T follicular helper cell (primary cell): ENCODE results near the gene CYTH3.
"Not testable (repeated sequence)": the region's sequence is repeated elsewhere in the genome, so short reads cannot be mapped to it uniquely, and the experiment has no call there.

Source experiments
- DNase-seq: peaks from one replicate; pipeline ENCODE4 v3.0.0-alpha.2; 2020; ENCODE audit warnings: low read depth

Gene CYTH3

DNA sequence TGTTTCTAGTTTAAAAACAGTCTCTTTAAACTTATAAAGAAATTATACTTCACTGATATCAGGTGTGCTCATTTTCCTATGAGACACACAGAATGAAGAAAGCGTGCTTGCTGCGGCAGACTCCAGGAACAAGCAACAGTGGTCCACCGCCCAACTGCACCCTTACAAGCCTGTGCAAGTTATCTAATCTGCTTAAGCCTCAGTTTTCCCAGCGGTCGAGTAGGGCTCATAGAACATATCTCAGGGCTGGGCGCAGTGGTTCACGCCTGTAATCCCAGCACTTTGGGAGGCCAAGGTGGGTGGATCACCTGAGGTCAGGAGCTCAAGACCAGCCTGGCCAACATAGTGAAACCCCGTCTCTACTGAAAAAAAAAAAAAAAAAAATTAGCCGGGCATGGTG, 43.1 kb downstream of the CYTH3 start:
- DNase-seq, result not testable (repeated sequence)

DNA sequence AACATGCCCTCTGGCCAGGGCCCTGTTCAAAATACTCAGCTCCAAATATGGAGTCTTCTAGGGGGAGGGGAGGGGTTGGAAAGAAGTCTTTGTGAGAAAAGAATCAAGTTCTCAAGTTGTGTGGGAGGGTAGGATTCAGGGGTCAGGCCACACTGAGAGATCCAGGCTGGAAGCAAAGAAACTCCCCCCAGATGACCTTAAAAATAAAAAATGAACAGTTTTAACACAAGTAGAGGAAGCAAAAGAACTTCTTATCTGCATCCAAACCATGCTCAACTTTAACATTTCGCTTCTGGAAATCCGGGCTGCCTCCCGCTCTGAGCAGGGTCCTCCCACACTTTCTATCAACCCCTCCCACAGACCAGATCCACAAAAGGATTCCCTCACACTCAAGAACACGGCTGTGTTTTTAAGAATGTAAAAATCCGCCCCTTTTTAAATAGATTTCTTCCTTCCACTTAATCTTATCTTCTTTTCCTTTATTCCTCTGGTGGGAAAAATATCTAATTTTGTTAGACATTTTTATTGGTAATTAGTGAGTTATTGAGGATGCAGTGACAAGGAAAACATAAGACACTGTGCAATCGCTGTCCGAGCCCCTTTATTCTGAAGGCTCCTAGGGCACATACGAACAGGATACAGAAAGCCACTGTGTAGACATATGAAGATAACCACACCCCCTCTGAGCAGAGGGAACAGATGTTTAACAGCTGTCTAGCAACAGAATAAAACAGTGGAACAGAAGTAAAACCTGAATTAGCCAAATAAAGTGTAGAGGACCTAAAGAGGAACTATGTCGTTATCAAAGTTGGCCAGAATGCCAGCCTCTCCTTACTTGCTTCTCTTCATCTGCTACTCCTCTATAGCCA, 43.8 kb downstream of the CYTH3 start:
- no peak for DNase-seq

DNA sequence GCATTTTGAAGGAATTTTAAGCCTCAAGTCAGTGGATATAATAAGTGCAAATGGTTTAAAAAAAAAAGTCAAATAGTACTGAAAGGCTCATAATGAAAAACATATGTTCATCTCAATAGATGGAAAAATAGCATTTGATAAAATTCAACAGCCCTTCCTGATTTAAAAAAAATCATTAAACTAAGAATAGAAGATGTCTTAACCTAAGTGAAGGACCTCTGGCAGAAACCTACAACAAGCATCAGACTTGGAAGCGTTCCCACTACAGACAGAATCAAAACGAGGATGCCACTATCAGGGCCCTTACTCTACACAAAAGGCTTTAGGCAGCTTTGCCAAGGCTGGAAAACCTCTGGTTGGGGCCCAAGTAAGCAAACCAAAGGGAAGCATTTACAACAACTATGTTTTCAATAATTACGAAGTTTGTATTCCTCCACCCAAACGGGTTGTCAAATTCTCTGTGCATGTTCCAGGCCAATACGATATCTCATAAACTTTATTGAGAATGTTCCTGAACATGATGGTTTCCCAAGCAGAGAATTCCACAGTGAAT, 45.1 kb downstream of the CYTH3 start:
- no peak for DNase-seq

DNA sequence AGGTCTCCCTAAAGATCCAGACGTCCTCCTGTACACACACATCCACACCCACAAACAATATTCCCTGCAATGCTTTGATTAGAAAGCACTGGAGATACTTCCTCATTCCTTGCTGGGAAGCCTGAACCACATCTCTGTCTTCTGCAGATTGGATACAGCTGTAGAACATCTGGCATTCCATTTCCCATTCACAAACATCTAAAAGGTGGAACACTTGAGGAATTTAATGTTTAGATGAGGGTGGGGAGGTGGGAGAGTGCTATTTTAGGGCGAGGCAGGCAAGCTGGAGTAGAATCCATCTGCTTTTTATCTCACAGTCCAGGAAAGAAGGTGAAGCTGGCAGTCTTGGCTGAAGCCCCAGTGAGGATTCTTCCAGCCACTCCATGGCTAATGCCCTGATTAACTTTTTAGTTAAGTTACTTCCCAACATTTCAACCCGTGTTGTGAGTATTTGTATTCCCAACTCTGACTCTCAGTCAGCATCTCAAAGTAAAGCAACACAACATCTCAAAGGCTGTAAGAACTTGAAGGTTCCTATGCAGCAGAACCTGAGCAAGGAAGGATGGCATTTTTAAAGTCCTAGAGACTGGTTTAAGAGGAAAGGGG, 46.1 kb downstream of the CYTH3 start:
- DNase-seq, result no peak

DNA sequence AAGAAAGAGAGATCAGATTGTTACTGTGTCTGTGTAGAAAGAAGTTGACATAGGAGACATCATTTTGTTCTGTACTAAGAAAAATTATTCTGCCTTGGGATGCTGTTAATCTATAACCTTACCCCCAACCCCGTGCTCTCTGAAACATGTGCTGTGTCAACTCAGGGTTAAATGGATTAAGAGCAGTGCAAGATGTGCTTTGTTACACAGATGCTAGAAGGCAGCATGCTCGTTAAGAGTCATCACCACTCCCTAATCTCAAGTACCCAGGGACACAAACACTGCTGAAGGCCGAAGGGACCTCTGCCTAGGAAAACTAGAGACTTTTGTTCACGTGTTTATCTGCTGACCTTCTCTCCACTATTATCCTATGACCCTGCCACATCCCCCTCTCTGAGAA, 49.0 kb downstream of the CYTH3 start:
- not testable (repeated sequence) for DNase-seq

DNA sequence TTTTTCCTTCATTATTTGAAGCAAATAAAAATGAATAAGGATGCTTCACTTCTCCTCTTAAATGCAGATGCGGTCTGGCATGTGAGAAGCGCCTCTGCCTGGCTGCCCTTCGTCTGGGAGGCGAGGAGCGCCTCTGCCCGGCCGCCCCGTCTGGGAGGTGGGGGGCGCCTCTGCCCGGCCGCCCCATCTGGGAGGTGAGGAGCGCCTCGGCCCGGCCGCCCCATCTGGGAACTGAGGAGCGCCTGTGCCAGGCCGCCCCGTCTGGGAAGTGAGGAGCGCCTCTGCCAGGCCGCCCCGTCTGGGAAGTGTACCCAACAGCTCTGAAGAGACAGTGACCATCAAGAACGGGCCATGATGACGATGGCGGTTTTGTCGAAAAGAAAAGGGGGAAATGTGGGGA, 49.4 kb downstream of the CYTH3 start:
- DNase-seq, result not testable (repeated sequence)

DNA sequence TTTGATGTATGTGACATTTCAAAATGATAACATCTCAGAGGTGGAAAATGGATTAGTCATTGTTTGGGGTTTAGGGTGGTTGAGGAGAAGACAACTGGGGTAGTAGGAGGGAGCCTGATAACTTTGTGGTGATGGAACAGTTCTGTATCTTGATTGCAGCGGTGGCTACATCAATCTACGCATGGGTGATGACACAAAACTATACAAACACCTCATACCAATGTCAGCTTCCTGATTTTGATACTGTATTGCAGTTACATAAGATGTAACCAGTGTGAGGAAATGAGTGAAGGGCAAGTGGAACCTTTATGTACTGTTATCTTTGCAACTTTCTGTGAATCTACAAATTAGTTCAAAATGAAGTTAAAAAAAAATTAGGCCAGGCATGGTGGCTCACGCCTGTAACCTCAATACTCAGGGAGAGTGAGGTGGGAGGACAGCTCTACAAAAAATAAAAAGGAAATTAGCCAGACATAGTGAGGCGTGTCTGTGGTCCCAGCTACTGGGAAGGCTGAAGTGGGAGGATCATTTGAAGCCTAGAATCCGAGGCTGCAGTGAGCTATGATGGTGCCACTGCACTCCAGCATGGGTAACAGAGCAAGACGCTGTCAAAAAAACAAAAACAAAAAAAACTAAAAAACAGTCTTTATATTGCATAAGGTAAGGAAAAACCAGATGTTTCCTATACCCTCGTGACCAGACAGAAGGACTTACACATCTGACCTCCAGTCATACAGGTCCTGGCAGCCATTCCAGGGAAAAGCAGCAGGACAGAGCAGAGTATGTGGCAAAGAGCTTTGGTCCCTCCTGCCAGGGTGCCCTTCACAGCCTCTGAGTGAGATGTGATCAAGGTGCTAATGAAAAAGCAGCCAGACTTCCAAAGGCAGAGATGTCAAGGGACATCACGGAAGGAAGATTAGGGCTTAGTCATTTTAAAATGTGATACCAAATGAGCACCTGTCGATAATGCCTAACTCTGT, 50.8 kb downstream of the CYTH3 start:
- no peak for DNase-seq

DNA sequence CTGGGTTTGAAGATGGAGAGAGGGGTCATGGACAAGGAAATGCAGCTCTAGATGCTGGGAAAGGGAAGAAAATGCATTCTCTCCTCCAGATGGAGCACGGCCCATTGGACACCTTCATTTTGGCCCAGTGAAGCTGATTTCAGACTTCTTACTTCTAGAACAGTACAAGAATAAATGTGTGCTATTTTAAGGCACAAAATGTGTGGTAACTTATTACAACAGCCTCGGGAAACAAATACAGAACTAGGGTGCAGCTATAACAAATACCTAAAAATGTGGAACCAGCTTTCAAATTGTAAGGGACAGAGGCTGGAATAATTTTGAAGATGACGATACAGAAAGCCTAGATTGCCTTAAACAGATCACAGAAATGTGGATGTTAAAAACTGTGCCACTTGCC, 54.1 kb downstream of the CYTH3 start:
- DNase-seq, result no peak

DNA sequence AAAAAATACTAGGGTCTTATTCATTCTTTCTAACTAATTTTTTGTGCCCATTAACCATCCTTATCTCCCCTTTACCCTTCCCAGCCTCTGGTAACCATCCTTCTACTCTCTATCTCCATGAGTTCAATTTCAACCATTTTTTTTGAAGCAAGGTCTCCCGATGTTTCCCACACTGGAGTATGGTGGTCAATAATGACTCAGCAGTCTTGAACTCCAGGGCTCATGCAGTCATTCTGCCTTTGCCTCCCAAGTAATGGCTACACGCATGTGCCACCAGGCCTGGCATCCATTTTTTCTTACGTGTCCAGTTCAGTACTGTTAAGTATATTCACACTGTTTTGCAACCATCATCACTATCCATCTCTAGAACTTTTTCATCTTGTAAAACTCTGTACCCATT, 60.4 kb downstream of the CYTH3 start:
- DNase-seq, result no peak

DNA sequence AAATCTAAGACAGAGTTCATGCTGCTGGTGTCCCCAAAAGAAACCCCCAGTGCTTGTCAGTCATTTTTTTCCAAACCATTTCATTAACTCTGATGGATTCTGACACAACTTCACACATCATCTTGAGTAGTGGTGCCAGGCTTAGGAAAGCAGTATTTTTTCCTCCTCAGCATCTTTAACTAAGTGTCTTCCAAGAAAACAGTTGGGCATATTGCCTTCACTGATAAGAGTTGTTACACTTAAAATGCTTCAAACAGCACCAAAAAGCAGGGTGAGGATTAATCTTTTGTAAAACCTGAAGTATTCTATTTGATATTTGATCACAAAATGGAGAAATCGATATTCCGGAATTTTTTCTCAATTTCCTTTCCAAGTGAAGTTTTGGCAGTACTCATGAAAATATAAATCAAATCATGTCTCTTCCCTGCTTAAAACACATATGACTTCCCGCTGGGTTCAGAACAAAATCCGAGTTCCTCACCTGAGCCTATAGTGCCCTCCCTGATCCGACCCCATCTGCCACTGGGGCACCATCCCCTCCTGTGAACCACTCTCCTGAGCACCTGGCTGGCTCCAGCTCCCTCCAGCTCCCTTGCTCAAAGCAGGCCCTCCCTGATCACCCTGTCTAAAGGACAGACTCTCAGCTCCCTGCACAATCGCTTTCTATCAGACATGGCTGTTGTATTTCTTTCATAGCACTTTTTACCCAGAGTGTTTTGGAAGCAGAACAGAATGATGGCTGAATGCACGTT, 61.6 kb downstream of the CYTH3 start:
- DNase-seq, result no peak

DNA sequence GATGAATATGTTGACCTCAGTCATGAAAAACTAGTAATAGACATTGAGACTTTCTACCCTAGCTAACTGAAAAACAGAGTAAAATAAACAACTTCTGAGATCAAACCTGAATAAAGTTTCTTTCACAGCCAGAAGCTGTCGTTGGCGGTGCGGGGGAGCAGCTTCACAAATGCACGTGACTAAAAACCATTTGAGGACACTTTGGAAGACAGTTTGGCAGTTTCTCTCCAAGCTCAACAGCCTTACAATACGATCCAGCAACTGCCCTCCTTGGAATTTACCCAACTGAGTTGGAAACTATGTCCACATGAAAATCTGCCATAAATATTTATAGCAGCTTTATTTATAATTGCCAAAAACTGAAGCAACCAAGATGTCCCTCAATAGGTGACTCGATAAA, 63.1 kb downstream of the CYTH3 start:
- DNase-seq, result no peak

DNA sequence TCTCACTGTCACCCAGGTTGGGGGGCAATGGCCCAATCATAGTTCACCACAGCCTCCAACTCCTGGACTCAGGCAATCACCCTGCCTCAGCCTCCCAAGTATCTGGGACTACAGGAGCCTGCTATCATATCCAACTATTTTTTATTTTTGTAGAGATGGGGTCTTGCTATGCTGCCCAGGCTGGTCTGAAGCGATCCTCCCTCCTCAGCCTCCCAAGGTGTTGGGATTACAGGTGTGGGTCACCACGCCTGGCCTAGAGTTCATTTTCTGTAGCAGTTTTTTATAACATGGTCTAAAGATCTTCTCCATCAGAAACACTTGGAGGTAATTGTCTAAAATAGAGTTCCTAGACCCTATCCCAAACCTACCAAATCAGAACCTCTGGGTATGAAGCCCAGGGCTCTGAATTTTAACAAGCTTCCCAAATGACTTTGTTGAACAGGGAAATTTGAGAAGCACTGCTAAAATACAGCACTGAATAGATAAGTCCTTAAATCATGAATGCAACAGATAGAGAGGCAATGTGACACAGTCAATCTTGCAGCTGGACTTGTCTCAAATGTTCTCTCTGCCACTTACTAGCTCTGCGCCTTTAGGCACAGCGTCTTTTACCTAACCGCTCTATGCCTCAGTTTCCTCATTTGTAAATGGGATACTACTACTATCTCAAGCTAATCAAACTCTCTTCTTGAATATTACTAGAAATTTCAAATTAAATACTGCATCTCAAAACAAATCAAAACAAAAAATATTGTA, 63.7 kb downstream of the CYTH3 start:
- no peak for DNase-seq

DNA sequence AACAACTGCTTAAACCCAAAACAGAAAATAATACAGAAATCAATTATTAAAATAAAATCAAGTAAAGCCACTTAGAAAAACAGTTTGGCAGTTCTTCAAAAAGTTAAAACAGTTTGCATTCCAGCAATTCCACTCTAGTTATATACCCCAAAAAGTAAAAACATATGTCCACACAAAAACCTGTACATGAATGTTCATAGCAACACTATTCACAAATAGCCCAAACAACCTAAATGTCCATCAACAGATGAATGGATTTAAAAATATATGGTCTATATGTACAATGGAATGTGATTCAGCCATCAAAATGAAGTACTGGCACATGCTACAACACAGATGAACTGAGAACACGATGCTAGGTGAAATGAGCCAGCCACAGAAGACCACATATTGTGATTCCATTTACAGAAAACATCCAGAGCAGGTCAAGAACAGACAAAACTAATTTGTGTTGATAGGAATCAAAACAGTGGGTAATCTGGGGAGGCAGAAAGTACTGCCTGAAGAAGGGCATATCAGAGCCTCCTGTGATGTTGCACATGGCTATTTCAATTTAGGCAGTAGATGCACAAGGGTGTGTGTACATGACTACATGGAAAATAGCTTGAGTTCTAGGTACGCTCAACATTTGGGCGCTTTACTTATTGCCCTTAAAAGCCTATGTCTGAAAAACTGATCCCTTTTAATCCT, 66.3 kb downstream of the CYTH3 start:
- no peak for DNase-seq

DNA sequence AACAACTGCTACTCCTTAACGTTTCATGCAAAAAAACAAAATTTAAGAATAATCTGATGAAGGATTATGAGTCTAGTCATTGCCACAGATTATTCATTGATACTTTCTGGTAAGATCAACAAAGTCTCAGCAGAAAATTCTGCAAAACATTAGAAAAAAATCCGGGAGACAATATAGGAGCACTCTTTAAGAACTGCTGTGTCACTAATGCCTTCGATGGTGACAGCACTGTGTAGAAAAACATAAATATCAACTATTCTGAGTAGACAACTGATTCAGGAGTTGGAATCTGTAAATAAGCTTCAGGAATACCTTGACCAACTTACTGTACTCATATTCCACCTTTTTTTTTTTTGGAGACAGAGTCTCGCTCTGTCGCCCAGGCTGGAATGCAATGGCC, 69.0 kb downstream of the CYTH3 start:
- no peak for DNase-seq

DNA sequence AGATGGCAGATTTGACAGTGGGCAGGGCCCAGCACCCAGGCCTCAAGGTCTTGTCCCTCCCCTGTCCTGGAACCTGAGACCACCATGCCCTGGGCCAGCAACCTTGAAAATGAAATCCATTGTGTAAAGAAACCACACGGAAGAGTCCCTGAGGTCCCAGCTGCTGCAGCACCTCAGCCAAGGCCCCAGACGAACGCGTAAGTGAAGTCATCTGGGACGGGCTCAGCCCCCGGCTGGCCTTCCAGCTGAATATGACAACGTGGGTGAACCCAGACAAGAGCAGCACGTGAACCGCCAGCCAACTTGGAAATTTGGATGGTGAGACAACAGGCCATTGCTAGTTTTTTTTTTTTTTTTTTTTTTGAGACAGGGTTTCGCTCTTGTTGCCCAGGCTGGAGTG, 70.3 kb downstream of the CYTH3 start:
- DNase-seq, result no peak

DNA sequence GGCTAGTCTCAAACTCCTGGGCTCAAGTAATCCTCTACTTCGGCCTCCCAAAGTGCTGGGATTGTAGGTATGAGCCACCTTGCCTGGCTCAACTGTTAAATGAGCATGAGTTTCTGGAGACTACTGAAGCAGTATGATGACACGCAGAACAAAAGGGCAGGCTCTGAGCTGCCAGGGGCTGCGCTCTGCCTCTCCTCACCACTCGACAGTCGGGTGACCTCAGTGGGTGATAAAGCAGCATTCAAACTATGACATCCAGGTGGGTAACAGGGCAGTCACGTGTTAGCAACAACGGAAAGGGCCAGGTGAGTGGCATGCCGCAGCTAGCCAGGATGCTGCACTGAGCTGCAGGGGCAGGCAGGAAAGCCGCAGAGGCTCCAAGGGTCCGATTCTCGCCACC, 71.5 kb downstream of the CYTH3 start:
- DNase-seq, result no peak

DNA sequence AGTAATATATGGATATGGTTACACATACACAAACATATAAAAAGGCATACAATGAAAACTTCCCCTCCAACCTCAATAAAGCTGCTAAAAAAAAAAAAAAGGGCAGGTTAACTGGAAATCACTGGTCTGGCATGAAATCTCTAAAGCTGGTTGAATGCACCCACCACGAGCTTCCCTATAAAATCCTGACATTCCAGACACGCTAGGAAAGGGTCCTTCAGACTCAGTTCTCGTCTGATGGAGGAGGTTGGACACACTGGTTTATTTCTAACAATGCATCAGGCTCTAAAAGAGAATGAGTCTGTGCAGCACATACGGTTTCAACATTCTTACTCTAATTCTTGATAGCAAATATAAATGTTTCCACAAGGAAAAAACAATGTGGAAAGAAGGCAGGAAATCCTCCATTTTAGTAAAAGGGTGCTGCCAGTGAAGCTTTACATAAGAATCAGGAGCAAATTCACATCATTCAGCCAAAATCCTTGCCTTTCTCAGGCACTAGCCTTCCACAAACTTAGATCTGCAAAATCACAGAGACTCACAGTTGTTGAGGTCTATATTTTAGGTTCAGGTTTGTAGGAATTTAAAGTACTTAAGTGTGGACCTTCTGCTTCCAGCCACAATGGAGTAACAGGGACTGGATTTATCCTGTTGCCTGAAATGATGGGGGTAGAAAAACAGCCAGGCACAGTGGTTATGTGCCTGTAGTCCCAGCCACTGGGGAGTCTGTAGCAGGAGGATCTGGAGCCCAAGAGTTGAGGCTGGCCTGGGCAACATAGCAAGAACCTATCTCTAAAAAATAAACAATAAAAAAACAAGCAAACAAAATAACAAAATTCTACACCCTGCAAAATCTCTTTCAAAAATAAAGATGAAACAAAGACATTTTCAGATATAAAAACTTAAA, 73.5 kb downstream of the CYTH3 start:
- no peak for DNase-seq

DNA sequence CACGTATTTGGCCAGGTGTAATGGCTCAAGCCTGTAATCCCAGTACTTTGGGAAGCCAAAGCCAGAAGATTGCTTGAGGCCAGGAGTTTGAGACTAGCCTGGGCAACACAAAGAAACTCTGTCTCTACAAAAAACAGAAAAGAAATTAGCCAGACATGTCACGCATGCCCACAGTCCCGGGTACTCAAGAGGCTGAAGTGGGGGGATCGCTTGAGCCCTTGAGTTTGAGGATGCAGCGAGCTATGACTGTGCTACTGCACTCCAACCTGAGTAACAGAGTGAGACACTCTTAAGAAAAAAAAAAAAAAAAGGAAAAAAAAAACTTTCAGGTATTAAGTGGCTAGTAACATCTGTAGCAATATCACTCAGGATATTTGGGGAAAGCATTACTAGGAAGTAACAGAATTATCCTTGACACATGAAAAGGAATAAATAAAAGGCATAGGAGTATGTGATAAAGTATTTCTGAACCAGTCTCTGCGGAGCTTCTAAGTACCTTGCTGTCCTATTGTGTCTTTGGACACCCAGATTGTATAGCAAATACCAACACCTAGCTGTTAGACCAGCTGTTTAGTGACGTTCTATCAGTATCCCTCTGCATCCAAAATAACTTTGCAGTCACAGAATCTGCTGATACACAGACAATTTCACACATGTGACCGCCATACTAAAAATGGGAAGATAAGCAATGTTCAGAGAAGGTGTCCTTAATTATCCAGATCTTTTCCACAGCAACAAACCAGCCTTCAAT, 74.4 kb downstream of the CYTH3 start:
- DNase-seq, result no peak
